ENCODE measurements around the gene STAT6.

STAT6 gene, protein sequence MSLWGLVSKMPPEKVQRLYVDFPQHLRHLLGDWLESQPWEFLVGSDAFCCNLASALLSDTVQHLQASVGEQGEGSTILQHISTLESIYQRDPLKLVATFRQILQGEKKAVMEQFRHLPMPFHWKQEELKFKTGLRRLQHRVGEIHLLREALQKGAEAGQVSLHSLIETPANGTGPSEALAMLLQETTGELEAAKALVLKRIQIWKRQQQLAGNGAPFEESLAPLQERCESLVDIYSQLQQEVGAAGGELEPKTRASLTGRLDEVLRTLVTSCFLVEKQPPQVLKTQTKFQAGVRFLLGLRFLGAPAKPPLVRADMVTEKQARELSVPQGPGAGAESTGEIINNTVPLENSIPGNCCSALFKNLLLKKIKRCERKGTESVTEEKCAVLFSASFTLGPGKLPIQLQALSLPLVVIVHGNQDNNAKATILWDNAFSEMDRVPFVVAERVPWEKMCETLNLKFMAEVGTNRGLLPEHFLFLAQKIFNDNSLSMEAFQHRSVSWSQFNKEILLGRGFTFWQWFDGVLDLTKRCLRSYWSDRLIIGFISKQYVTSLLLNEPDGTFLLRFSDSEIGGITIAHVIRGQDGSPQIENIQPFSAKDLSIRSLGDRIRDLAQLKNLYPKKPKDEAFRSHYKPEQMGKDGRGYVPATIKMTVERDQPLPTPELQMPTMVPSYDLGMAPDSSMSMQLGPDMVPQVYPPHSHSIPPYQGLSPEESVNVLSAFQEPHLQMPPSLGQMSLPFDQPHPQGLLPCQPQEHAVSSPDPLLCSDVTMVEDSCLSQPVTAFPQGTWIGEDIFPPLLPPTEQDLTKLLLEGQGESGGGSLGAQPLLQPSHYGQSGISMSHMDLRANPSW

DNA sequence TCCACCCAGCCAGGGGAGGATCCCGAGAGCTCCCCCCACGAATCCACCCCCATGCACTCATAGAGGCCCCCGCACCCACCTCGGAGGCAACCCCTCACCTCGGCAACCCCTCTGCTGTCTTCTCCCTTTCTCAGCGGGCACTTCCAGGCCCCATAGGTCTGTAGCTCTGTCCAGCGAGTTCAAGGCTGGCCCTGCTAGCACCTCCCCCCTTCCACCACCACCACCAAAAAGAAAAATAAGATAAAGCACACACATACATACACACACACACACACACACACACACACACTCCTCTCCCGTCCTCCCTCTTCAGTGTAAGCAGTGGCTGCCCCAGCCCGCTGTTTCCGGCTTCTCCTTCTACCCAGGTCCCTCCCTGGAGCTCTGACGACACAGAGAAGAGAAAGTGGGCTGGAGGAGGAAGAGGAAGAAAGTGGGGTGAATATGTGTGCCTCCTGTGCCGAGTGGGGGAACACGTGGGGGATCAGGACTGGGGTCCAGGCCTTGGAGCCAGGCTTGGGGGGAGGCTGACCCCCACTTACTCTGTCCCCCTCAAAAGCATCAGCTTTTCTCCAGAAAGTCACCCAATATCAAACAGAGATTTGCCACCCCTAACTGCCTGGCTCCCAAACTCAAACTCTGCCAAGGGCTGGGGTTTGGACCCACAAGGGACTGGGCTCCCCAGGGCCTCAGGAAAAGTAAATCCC is at the start of gene STAT6:
Gene STAT6, minus strand, starts transcription at position 332 of the 704 bp plus-strand sequence. CDS start 3,084 bp downstream, outside the sequence.
- Histone ChIP-seq H3K9ac (ENCODE audit: low read length) (peak within 1 kb of the TSS; percentile 99), H3K36me3 (ENCODE audit: control insufficient read depth, insufficient read depth, low read length) (peaks cover 7% of the 10 kb centered on the region), H3K4me3 (ENCODE audit: low read length) (peak within 1 kb of the TSS; percentile 97), H3K4me1 (ENCODE audit: control insufficient read depth, insufficient read depth, low read length) (peaks cover 32% of the 10 kb centered on the region), H3K27me3 (ENCODE audit: control insufficient read depth, insufficient read depth, low read length) (no peaks in the 10 kb centered on the region), H3K9me3 (ENCODE audit: control insufficient read depth, low read length) (no peaks in the 10 kb centered on the region)

DNA sequence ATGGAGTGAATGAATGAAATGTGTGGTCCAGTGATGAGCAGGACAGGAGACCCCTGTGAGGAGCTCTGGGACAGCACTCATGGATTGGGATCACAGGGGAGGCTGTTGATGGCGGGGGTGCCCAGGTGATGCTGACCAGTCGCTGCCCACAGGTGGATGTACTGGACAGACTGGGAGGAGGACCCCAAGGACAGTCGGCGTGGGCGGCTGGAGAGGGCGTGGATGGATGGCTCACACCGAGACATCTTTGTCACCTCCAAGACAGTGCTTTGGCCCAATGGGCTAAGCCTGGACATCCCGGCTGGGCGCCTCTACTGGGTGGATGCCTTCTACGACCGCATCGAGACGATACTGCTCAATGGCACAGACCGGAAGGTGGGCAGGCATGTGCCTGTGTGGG is 49.6 kb upstream of the STAT6 start:
- H3K9ac ChIP-seq (ENCODE audit: low read length), result no peak overlapping the region
- H3K4me3 ChIP-seq (ENCODE audit: low read length), result no peak overlapping the region
- H3K4me1 ChIP-seq (ENCODE audit: control insufficient read depth, insufficient read depth, low read length), result no peaks in the 10 kb centered on the region
- H3K27me3 ChIP-seq (ENCODE audit: control insufficient read depth, insufficient read depth, low read length), result no peaks in the 10 kb centered on the region
- peaks cover 14% of the 10 kb centered on the region for H3K36me3 ChIP-seq (ENCODE audit: control insufficient read depth, insufficient read depth, low read length)
- H3K9me3 ChIP-seq (ENCODE audit: control insufficient read depth, low read length), result no peaks in the 10 kb centered on the region

DNA sequence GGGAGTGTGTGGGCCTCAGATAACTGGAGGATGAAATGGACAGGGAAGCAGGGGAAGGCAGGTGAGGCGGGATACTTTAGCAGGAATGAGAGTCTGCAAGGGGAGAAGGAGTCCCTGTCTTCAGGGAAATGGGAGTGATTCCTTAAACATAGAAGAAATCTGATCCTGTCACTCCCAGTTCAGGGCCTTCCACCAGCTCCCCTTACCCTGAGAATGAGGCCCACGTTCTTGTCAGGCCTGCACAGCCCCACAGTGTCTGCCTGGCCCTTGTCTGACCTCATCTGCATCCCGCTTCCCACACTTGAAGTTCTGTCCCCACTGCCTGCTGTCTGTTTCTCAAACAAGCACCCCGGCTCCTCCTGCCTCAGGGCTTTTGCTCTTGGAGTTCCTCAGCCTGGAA is 48.9 kb upstream of the STAT6 start:
- Histone ChIP-seq H3K27me3 (ENCODE audit: control insufficient read depth, insufficient read depth, low read length) (no peaks in the 10 kb centered on the region), H3K9ac (ENCODE audit: low read length) (no peak overlapping the region), H3K4me1 (ENCODE audit: control insufficient read depth, insufficient read depth, low read length) (no peaks in the 10 kb centered on the region), H3K4me3 (ENCODE audit: low read length) (no peak overlapping the region), H3K36me3 (ENCODE audit: control insufficient read depth, insufficient read depth, low read length) (peaks cover 17% of the 10 kb centered on the region), H3K9me3 (ENCODE audit: control insufficient read depth, low read length) (no peaks in the 10 kb centered on the region)

DNA sequence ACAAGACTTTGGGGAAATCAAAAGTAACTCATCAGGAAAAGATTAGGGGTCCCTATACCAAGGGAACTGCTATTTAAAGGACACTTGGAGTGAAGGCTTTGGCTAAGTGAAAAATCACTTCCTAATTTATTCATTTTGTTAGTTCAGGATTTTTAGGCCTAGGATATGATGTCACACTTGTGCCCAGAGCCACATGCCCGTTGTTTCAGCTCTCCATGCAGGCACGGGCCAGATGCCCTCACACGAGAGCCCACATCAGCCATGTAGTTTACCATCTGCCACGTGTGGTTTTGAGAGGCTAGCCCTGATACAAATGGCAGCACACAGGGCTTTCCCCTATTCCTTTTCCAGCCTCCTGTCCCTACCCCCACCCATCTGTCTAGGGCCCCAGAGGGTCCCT is 48.1 kb upstream of the STAT6 start:
- no peak overlapping the region for H3K4me3 ChIP-seq (ENCODE audit: low read length)
- no peaks in the 10 kb centered on the region for H3K9me3 ChIP-seq (ENCODE audit: control insufficient read depth, low read length)
- H3K4me1 ChIP-seq (ENCODE audit: control insufficient read depth, insufficient read depth, low read length), result no peaks in the 10 kb centered on the region
- no peak overlapping the region for H3K9ac ChIP-seq (ENCODE audit: low read length)
- H3K36me3 ChIP-seq (ENCODE audit: control insufficient read depth, insufficient read depth, low read length), result peaks cover 24% of the 10 kb centered on the region
- no peaks in the 10 kb centered on the region for H3K27me3 ChIP-seq (ENCODE audit: control insufficient read depth, insufficient read depth, low read length)

DNA sequence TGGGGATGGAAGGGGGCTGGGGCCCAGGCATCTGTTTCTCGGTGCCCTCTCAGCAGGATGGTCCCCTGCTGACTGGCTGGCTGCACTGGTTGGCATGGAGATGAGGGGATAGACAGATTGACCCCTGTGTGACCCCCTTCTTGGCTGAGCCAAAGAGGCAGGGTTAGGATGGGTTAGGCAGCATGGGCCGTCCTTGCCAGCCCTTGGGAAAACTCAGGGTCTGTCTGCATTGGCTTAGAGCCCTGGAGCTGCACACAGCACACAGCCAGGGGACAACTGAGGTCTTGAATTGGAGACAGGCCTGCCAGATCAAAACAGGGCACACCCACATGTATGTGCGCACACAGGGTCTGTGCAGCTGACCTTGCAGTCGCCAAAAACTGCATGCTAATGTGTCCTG is 47.5 kb upstream of the STAT6 start:
- no peaks in the 10 kb centered on the region for H3K9me3 ChIP-seq (ENCODE audit: control insufficient read depth, low read length)
- H3K4me3 ChIP-seq (ENCODE audit: low read length), result no peak overlapping the region
- no peak overlapping the region for H3K9ac ChIP-seq (ENCODE audit: low read length)
- peaks cover 29% of the 10 kb centered on the region for H3K36me3 ChIP-seq (ENCODE audit: control insufficient read depth, insufficient read depth, low read length)
- no peaks in the 10 kb centered on the region for H3K27me3 ChIP-seq (ENCODE audit: control insufficient read depth, insufficient read depth, low read length)
- H3K4me1 ChIP-seq (ENCODE audit: control insufficient read depth, insufficient read depth, low read length), result no peaks in the 10 kb centered on the region

DNA sequence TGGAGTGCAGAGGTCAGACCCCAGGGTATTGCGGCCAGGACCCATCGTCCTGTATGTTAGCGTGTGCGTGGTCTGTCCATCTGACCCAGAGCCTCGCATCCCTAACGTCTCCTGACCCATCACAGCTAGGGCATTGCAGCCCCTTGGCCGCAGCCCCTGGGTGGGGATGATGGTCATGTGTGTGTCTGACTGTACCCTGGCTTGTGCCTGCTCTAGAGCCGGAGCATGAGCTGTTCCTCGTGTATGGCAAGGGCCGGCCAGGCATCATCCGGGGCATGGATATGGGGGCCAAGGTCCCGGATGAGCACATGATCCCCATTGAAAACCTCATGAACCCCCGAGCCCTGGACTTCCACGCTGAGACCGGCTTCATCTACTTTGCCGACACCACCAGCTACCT is 47.0 kb upstream of the STAT6 start:
- no peaks in the 10 kb centered on the region for H3K9me3 ChIP-seq (ENCODE audit: control insufficient read depth, low read length)
- no peak overlapping the region for H3K4me3 ChIP-seq (ENCODE audit: low read length)
- peaks cover 29% of the 10 kb centered on the region for H3K36me3 ChIP-seq (ENCODE audit: control insufficient read depth, insufficient read depth, low read length)
- peaks cover 3% of the 10 kb centered on the region for H3K4me1 ChIP-seq (ENCODE audit: control insufficient read depth, insufficient read depth, low read length)
- no peak overlapping the region for H3K9ac ChIP-seq (ENCODE audit: low read length)
- H3K27me3 ChIP-seq (ENCODE audit: control insufficient read depth, insufficient read depth, low read length), result no peaks in the 10 kb centered on the region

DNA sequence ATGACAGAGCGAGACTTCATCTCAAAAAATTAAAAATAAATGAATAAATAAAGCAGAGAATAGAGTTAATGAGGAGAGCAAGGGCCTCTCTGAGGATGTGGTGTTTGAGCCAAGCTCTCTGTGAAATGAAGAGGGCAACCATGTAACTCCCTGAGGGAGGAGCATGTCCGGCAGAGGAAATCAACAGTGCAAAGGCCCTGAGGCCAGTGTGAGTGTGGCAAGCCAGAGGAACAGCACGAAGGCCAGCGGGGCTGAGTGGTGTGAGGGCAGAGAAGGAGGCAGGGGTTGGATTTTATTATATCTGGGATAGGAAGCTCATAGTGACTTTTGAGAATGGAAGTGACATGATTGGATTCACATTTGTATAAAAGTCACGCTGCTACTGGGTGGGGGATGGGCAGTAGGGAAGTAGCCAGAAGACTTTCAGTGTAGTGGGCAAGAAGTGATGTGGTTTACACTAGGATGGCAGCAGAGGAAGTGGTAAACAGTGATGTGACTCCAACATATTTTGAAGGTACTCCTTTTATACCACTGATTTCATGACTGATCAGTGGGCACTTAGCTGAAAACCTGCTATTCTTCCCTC is 46.5 kb upstream of the STAT6 start:
- Histone ChIP-seq H3K36me3 (ENCODE audit: control insufficient read depth, insufficient read depth, low read length) (peaks cover 27% of the 10 kb centered on the region), H3K27me3 (ENCODE audit: control insufficient read depth, insufficient read depth, low read length) (no peaks in the 10 kb centered on the region), H3K9ac (ENCODE audit: low read length) (no peak overlapping the region), H3K9me3 (ENCODE audit: control insufficient read depth, low read length) (no peaks in the 10 kb centered on the region), H3K4me1 (ENCODE audit: control insufficient read depth, insufficient read depth, low read length) (peaks cover 6% of the 10 kb centered on the region), H3K4me3 (ENCODE audit: low read length) (no peak overlapping the region)

DNA sequence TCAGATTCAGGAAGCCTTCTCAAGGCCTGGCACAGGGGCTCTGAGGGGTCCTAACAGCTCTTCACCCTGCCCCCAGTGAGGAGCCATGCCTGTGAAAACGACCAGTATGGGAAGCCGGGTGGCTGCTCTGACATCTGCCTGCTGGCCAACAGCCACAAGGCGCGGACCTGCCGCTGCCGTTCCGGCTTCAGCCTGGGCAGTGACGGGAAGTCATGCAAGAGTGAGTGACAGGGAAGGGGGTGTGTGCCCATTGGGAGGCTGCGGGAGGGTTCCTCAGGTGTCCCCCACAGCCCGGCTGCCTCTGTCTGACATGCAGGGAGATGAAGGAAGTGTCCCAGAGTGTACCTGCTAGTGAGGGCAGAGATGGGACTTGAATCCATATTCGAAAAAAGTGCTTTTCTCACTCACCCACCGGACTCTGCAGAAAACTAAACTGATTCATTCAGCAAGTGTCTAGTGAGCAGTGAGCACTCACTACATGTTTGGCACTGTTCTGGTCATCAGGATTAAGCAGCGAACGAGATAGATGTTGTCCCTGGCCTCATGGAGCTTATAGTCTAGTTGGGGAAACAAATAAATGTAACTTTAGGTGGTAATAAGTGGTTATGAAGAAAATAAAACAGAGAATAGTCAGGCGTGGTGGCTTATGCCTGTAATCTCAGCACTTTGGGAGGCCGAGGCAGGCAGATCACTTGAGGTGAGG is 45.7 kb upstream of the STAT6 start:
- Histone ChIP-seq H3K9me3 (ENCODE audit: control insufficient read depth, low read length) (no peaks in the 10 kb centered on the region), H3K9ac (ENCODE audit: low read length) (no peak overlapping the region), H3K4me1 (ENCODE audit: control insufficient read depth, insufficient read depth, low read length) (peaks cover 6% of the 10 kb centered on the region), H3K4me3 (ENCODE audit: low read length) (no peak overlapping the region), H3K36me3 (ENCODE audit: control insufficient read depth, insufficient read depth, low read length) (peaks cover 25% of the 10 kb centered on the region), H3K27me3 (ENCODE audit: control insufficient read depth, insufficient read depth, low read length) (no peaks in the 10 kb centered on the region)

DNA sequence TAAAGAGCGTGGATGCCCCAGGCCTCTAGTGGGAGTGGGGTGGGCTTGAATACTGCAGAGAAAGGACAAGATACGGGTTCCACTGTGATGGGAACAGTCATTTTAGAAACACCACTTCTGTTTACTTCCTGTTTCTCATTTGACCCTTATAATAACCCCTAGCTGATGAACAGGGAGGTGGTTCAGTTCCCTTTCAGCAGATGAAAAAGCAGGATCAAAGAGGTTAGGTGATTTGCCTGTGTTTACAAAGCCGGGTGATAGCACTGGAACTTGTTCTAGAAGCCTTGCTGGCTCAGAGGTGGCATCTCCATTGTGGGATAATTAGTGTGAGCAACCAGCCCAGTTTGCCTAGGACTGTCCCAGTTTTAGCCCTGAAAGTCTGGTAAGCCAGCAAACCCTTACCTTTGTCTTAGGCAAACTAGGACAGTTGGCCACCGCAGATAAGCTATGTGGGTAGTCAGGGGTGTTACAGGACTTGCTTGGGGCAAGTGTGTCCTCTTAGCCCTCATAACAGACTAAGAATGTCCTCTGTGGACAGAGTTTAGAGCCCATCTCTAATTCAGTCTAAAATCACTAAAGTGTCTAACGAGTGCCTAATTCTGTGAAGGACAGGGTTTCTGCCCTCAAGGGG is 43.8 kb upstream of the STAT6 start:
- Histone ChIP-seq H3K27me3 (ENCODE audit: control insufficient read depth, insufficient read depth, low read length) (no peaks in the 10 kb centered on the region), H3K36me3 (ENCODE audit: control insufficient read depth, insufficient read depth, low read length) (peaks cover 18% of the 10 kb centered on the region), H3K4me3 (ENCODE audit: low read length) (no peak overlapping the region), H3K9ac (ENCODE audit: low read length) (no peak overlapping the region), H3K9me3 (ENCODE audit: control insufficient read depth, low read length) (no peaks in the 10 kb centered on the region), H3K4me1 (ENCODE audit: control insufficient read depth, insufficient read depth, low read length) (peaks cover 20% of the 10 kb centered on the region)

DNA sequence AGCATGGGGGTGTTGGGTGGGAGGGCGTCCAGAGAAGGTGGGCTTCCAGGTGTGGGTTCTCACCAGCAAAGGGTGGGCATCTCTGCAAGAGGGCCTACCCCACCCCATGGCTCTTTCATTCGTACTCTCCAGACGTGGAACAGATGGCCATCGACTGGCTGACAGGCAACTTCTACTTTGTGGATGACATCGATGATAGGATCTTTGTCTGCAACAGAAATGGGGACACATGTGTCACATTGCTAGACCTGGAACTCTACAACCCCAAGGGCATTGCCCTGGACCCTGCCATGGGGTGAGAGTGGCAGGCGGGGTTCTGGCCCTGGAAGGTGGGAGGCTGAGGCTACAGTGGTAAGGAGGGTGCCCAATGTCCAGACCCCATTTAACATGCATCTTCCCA is 42.9 kb upstream of the STAT6 start:
- H3K9me3 ChIP-seq (ENCODE audit: control insufficient read depth, low read length), result no peaks in the 10 kb centered on the region
- H3K36me3 ChIP-seq (ENCODE audit: control insufficient read depth, insufficient read depth, low read length), result peaks cover 18% of the 10 kb centered on the region
- no peaks in the 10 kb centered on the region for H3K27me3 ChIP-seq (ENCODE audit: control insufficient read depth, insufficient read depth, low read length)
- H3K4me1 ChIP-seq (ENCODE audit: control insufficient read depth, insufficient read depth, low read length), result peaks cover 29% of the 10 kb centered on the region
- no peak overlapping the region for H3K9ac ChIP-seq (ENCODE audit: low read length)
- H3K4me3 ChIP-seq (ENCODE audit: low read length), result no peak overlapping the region

DNA sequence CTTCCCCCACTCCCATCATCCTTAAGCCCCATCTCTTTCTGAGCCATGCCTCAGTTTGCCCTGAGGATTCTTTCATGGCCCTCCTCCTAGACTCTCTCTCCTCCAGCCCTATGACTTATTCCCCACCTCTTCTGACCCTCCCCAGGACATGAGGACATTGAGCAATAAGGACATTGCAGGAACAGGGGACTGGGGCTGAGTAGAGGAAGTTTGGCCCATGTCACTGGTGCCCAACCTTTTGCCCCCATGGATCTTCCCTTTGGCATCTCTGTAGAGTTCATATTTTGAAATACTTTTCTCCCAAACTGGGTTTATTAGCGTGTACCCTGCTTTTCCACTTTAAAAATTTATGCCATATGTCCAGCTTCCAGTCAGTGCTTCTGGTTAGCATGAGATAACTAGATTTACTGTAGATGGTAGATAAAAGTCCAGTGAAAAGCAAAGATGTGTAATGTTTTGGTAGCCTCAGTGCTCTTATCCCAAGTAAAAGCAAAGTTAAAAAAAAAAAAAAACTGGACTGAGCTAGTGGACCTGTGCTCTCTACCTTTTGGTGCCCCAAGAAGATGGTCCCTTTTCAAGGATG is 42.3 kb upstream of the STAT6 start:
- Histone ChIP-seq H3K4me3 (ENCODE audit: low read length) (no peak overlapping the region), H3K27me3 (ENCODE audit: control insufficient read depth, insufficient read depth, low read length) (no peaks in the 10 kb centered on the region), H3K4me1 (ENCODE audit: control insufficient read depth, insufficient read depth, low read length) (peaks cover 34% of the 10 kb centered on the region), H3K36me3 (ENCODE audit: control insufficient read depth, insufficient read depth, low read length) (peaks cover 18% of the 10 kb centered on the region), H3K9ac (ENCODE audit: low read length) (no peak overlapping the region), H3K9me3 (ENCODE audit: control insufficient read depth, low read length) (no peaks in the 10 kb centered on the region)
